H7 (cell line): ENCODE results near the gene C1orf198. TPM values are rescaled to one million over a fixed set of nuclear protein-coding genes. Genes with fewer than 3 reads are reported as not detected.
A peak's percentile ranks its signal among the peaks of the same experiment; 100 is the strongest.

Experiments
- DNase-seq: peaks from one replicate; pipeline ENCODE4 v3.0.0; 2012
- H3K27me3 ChIP-seq: 2 replicates; pipeline ENCODE4 v1.6.0; 2011; ENCODE audit warnings: mild to moderate bottlenecking, low read length; ENCODE audit not compliant: control insufficient read depth, insufficient read depth
- H3K36me3 ChIP-seq: replicated peaks from 2 replicates; pipeline ENCODE4 v1.5.1; 2011; ENCODE audit warnings: low read length; ENCODE audit not compliant: control insufficient read depth, insufficient read depth
- H3K4me3 ChIP-seq: 2 replicates; pipeline ENCODE4 v1.5.1; 2011; ENCODE audit warnings: low read depth, mild to moderate bottlenecking, control low read depth, low read length, moderate library complexity; ENCODE audit not compliant: insufficient read depth
- total RNA-seq: library from RNA; depleted of rRNA; stranded (reverse); fragments of >200 nt; shearing (Covaris generic); gene quantifications from 2 replicates; pipeline ENCODE4 v1.2.3, GENCODE V29; 2014

C1orf198 gene
- total RNA-seq, 1 experiment from 2014 or later: 52.0 TPM

DNA sequence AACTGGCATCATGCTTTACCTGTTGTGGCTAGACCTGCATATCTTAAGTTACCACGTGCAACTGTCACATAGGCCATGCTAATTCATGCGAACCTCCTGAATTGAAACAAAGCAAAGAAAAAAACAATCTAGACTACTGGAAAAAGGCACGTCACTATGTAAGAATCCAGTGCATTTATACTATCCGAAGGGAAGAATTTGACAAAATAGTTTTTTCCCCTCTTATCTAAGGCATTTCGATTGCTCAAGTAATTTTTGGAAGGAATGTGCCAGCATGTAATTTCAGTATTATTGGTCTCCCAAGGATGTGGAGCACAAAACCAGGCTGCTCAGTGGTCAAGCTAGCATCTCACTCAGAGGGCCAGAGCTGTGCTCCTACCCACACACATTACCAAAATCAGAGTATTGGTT lies 31.5 kb upstream of the C1orf198 start:
- no peak for DNase-seq
- no peaks in the 10 kb centered on the region for H3K27me3 ChIP-seq
- no peak overlapping the region for H3K4me3 ChIP-seq
- H3K36me3 ChIP-seq: no peaks in the 10 kb centered on the region

DNA sequence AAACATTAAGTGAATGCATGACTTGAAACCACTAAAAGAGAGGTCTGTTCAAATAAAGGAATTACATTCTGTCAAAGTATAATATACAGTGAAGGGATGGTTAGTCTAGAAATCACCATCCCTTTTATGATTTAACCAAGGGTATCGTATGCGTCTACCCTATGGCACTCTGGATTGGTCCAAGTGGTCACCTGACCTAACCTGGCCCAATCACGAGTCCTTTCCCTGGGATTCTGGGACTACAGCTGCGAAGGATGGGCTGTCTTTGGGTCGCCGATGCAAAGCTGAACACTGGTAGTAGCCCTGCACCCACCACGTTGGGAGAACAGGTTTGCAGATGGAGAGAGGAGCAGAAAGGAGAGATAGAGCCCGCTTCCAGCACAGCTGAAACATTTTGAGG lies 30.4 kb upstream of the C1orf198 start:
- Histone ChIP-seq H3K4me3 (no peak overlapping the region), H3K27me3 (no peaks in the 10 kb centered on the region), H3K36me3 (no peaks in the 10 kb centered on the region)
- DNase-seq: peak; percentile 40

DNA sequence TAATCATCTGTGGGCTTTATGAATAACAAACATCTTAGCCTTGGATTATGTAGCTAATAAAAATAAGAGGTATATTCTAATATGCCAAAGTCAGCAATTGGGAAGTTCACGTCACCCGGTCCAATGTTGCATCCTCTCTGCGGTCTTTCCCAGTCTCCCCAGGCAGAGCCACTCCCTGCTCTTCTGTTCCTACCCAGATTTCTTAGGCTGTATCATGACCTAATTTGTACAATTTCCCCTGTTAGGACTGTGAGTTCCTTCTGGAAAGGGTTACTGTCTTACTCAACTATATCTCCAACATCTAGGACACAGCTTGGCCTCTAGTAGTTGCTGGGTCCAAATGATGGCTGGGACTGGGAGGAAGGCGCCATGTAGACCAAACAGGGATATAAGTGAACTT lies 29.8 kb upstream of the C1orf198 start:
- Histone ChIP-seq H3K36me3 (no peaks in the 10 kb centered on the region), H3K27me3 (no peaks in the 10 kb centered on the region), H3K4me3 (no peak overlapping the region)
- no peak for DNase-seq

DNA sequence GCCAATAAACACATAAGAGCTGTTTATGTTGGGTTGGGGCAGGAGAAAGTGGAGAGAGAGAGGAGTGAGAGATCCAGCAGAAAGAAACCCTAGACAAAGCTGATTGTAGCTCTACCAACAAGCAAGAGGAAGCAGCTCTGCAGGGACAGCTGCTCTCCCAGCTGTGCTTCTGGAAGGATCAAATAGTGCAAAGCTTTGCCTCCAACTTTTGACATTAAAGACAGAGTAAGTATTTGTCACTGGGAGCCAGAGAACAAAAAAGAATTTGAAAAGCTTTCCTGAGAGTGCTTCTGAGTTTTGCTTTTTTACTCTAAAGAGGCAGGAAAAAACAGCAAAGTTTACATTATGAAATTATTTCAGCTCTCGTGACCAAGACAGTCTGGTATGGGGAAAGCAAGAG lies 28.5 kb upstream of the C1orf198 start:
- Histone ChIP-seq H3K36me3 (no peaks in the 10 kb centered on the region), H3K4me3 (no peak overlapping the region), H3K27me3 (no peaks in the 10 kb centered on the region)
- no peak for DNase-seq

DNA sequence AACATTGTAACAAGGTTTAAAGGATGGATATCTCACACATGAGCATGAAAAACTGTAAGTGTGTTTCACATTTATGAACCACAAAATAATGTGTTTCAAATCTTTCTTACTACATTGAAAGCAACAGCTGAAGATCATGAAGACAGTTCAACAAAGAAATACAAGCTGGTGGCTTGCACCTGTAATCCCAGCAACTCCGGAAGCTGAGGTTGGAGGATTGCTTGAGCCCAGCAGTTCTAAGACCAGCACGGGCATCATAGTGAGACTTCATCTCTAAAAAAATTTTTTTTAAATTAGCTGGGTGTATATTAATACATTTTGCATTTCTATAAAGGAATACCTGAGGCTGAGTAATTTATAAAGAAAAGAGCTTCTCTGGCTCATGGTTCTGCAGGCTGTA lies 27.1 kb upstream of the C1orf198 start:
- no peak for DNase-seq
- H3K36me3 ChIP-seq: no peaks in the 10 kb centered on the region
- H3K4me3 ChIP-seq: no peak overlapping the region
- no peaks in the 10 kb centered on the region for H3K27me3 ChIP-seq

DNA sequence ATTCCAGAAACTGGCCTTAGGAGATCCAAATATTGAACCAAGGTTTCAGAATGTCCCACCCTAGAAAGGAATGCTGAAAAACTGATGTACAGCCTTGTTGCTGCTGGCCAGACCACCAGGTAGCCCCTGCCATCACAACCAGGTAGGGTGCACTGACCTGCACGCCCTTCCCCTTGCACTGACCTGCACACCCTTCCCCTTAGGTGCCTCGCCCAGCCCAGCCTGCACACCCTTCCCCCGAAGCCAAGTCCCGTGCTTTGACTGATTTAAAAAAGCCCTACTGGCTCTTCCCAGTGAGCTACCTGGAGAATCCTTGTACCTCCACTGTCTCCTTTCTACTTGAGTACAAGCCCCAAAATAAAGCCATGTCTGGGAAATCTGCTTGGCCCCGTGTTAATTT lies 26.3 kb upstream of the C1orf198 start:
- no peaks in the 10 kb centered on the region for H3K36me3 ChIP-seq
- no peak for DNase-seq
- no peak overlapping the region for H3K4me3 ChIP-seq
- no peaks in the 10 kb centered on the region for H3K27me3 ChIP-seq

DNA sequence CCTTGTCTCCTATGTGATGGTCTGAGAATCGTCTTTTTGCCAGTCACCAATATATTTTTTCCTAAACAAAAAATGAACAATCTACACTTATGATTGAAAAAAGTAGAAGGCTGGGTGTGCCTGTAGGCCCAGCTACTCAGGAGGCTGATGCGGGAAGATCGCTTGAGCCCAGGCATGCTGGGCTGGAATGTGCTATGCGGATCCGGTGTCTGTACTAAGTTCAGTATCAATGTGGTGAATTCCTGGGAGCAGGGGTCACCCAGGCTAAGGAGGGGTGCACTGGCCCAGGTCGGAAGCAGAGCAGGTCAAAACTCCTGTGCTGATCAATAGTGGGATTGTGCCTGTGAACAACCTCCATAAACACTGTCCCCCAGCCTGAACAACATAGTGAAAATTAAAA lies 25.7 kb upstream of the C1orf198 start:
- Histone ChIP-seq H3K27me3 (no peaks in the 10 kb centered on the region), H3K36me3 (no peaks in the 10 kb centered on the region), H3K4me3 (no peak overlapping the region)
- DNase-seq: no peak

DNA sequence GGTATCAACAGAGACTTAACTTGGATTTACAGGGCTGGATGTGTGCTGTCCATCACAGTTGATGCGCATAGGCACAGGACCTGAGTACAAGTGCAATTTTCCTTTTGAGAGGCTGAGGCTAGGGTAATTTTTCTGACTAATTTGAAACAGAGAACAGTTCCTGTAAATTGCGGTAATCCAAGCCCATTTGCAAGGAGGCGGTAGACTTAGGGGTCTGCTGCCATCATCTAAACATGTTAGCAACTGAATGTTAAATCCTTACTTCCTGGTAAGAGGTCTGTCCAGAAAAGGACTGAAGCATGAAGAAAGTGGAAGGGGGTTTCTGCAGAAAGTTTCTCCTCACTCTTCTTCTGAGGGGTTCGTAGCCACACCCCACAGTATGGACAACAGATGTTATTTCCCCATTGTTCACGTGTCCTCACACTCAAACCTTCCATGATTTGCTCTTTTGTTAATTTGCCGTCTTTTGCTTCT lies 23.7 kb upstream of the C1orf198 start:
- H3K27me3 ChIP-seq: no peaks in the 10 kb centered on the region
- H3K36me3 ChIP-seq: no peaks in the 10 kb centered on the region
- no peak for DNase-seq
- no peak overlapping the region for H3K4me3 ChIP-seq

DNA sequence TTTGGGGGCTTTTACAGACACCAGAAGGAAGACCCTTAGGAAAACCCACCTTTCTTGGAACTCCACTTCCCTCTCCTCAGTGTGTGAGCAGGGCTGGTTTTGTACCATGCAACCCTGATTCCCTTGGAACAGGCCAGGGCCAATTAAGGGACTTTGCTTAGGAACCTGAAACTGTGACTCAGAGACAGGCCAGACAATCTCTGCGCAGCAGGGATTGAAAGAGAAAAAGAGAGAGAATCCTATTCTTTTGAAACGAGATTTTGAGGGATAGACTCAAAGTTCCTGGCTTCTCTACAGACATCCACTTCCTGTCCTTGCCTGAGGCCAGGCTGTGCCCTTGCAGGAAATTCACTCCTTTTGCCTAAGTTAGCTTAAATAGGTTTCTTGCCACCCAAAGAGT lies 23.1 kb upstream of the C1orf198 start:
- H3K27me3 ChIP-seq: no peaks in the 10 kb centered on the region
- H3K36me3 ChIP-seq: no peaks in the 10 kb centered on the region
- no peak for DNase-seq
- no peak overlapping the region for H3K4me3 ChIP-seq

DNA sequence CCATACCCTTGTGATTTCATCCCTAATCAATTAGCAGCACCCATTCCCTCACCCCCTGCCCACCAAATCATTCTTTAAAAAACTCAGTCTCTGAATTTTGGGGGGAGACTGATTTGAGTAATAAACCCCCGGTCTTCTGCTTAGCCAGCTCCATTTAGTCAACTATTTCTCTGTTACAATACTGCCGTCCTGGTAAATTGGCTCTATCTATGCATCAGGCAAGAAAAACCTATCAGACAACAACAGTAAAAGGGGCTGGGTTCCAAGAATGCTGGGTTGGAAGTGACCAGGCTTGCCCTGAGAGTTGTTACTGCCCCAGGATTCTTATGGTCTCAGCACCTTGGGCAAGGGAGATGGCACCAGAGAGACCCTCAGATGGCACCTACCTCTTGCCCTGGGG lies 16.3 kb upstream of the C1orf198 start:
- DNase-seq: no peak
- Histone ChIP-seq H3K4me3 (no peak overlapping the region), H3K36me3 (no peaks in the 10 kb centered on the region)

DNA sequence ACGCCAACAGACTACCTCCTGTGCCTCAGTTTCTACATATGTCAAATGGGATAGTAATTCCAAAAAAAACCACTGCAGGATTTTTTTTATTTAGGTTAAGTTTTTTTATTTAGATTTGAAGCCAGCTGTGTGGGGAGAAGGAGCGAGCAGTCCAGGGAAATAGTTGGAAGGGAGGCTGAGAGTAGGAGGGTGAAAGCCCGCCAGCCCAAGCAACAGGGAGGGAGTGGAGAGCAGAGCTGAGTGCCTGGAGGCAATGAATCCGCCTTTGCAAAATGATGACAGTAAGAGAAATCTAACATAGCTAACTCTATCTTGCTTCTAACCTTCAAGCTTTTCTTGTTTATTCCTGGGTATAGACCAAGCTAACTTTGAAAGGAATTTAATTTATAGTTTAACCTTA lies 15.6 kb upstream of the C1orf198 start:
- no peak for DNase-seq

More for the DNA sequence above, 16.3 kb upstream of the C1orf198 start:
- H3K27me3 ChIP-seq: no peaks in the 10 kb centered on the region; the same call in 1 of the 2 replicates

DNA sequence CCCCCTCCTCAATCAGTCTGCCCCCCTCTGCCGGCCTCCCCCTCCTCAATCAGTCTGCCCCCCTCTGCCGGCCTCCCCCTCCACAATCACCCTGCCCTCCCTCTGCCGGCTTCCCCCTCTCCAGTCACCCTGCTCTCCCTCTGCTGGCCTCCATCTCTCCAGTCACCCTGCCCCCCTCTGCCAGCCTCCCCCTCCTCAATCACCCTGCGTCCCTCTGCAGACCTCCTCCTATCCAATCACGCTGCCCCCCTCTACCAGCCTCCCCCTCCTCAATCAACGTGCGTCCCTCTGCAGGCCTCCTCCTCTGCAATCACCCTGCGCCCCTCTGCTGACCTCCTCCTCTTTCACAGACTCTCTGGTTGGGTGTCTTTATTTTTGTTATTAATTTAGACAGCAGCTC lies 11.5 kb upstream of the C1orf198 start:
- H3K4me3 ChIP-seq: no peak overlapping the region
- H3K36me3 ChIP-seq: no peaks in the 10 kb centered on the region
- H3K27me3 ChIP-seq: no peaks in the 10 kb centered on the region; the same call in 1 of the 2 replicates
- peak; percentile 54 for DNase-seq

More for the DNA sequence above, 15.6 kb upstream of the C1orf198 start:
- Histone ChIP-seq H3K4me3 (no peak overlapping the region), H3K36me3 (no peaks in the 10 kb centered on the region), H3K27me3 (no peaks in the 10 kb centered on the region; the same call in 1 of the 2 replicates)

DNA sequence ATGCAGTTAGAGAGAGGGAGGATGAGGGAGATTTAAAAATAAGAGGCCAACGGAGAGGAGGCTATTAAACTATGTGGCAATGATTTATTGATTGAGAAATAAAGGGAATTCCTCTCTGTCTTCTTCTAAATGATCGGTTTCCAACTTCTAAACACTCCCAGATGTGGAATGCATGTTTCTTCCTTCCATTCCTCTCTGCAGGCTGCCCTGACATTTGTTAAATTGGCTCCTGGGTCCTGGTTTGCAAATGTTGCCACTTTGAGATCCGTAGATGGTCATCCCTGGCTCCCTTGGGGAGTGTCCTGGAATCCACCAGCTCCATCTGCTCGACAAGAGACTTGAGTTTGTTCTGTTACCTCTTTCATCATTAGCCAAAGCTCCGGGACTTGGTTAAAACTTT lies 10.3 kb upstream of the C1orf198 start:
- H3K36me3 ChIP-seq: no peaks in the 10 kb centered on the region
- DNase-seq: no peak
- no peaks in the 10 kb centered on the region; the same call in 1 of the 2 replicates for H3K27me3 ChIP-seq
- no peak overlapping the region for H3K4me3 ChIP-seq

DNA sequence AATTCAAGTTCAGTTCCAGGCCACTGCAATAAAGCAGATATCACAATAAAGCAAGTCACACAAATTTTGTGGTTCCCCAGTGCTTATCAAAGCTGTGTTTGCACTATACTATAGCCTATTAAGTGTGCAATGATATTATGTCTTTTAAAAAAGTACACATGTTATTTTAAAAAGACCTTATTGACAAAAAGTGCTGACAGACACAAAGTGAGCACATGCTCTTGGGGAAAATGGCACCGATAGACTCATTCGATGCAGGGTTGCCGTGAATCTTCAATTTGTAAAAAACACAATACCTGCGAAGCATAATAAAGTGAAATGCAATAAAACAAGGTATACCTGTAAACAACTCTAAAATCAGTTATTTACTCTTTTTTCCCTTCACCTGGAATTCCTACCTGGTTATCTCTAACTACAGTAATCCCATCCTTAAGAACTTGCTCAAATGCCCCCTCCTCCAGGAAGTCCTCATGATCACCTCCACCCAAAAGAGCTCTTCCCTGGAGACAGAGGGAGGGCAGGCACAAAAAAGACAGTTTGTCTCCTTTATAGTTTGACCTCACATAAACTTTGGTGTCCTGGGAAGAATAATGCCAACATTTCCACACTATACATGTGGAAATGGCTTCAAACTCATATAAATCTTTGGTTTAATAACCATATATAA lies 9.7 kb upstream of the C1orf198 start:
- no peak for DNase-seq
- H3K4me3 ChIP-seq: no peak overlapping the region
- no peaks in the 10 kb centered on the region; the same call in 1 of the 2 replicates for H3K27me3 ChIP-seq
- no peaks in the 10 kb centered on the region for H3K36me3 ChIP-seq

DNA sequence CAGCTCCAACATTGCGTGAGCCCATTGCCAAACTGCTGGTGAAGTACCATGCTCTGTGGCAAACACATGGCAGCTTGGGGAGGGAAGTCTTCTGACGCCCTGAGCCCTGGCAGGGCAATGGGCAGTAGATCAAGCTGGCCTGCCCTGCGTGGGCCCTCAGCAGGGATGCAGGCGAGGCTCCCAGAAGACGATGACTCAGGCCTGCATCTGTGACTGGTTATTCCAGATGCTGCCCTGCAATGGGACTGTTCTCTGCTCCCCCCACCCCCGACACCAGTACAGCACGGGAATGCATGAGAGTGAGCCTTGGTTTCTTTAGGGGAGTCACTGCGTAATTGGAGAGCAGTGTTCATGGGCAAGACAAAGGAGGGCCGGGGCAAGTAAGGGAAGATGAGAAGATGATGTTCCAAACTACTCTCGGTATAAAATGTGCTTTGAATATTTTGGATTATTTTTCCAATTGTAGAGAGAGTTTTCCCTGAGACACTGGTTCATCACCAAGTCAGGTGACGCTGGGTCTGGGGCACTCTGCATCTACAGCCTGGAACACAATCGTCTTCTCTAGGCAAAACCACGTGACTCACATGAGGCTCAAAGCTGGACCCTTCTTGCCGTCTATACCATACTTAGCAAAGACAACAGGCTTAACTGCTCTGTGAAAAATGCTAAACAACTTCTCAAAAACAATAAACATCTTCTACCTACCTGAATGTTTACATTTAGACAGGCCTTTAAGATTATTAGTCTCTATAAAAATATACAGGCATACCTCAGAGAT lies 9.0 kb upstream of the C1orf198 start:
- no peak for DNase-seq
- H3K36me3 ChIP-seq: no peaks in the 10 kb centered on the region
- H3K4me3 ChIP-seq: no peak overlapping the region

More for the DNA sequence above, 9.0 kb upstream of the C1orf198 start:
- no peaks in the 10 kb centered on the region; the same call in 1 of the 2 replicates for H3K27me3 ChIP-seq
